ENCODE results near the gene GGN.
"Not testable (repeated sequence)": the region's sequence is repeated elsewhere in the genome, so short reads cannot be mapped to it uniquely, and the experiment has no call there.

The GGN gene, protein sequence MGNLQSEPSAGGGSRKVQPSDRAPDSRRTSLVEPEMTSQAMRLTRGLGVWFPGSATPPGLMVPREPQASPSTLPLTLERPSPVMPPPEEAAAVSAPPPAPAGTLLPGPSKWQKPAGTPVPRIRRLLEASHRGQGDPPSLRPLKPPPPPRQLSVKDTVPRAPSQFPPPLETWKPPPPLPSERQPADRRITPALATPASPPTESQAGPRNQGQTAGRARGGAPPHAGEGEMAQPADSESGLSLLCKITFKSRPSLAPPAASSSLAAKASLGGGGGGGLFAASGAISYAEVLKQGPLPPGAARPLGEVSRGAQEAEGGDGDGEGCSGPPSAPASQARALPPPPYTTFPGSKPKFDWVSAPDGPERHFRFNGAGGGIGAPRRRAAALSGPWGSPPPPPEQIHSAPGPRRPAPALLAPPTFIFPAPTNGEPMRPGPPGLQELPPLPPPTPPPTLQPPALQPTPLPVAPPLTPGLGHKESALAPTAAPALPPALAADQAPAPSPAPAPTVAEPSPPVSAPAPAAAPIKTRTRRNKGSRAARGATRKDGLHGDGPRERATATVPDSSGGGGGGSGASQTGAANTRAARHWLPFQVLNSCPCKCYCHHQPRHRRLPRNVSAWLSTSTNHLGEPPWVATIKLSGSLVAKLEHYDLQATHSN

DNA sequence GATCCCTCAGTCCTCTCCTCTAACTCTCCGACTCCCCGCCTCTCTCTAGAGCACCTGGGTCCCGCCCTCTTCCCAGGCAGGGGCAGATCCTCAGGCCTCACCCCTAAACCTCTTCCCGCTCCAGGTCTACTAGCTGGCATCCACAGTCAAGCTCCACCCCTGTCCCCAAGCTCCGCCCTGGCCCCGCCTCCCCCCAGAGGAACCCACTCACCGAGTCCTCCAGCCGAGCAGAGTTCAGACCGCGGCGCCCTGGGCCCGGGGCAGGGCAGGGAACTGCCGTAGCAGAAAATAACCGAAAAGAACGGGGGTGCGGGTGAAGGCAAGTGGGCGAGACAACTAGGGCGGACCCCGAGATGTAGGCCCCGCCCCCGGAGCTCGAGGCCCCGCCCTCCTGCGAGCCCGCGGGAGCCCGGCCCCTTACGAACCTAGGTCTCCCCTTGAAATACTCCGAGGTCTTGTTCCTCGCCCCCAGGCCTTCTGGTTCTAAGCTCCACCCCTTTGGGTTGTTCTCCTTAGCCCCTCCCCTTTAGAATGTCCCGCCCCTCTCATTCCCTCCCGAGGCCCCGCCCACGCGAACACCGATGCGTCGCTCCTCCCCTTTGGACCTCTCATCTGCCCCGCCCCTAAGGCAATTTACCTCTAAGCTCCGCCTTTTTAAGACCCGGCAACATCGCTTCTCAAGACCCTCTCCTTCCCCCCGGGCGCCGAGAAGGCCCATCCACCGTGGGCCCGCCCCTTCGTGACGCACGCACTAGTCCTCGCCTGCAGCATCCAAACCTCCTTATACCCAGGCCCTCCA is at the start of gene GGN:
Gene GGN (minus strand): TSS at position 485 of the 799 bp plus-strand sequence. CDS start 773 bp downstream, outside the sequence.
- peak; percentile 97 for DNase-seq (ENCODE audit: low read depth, low spot score)

DNA sequence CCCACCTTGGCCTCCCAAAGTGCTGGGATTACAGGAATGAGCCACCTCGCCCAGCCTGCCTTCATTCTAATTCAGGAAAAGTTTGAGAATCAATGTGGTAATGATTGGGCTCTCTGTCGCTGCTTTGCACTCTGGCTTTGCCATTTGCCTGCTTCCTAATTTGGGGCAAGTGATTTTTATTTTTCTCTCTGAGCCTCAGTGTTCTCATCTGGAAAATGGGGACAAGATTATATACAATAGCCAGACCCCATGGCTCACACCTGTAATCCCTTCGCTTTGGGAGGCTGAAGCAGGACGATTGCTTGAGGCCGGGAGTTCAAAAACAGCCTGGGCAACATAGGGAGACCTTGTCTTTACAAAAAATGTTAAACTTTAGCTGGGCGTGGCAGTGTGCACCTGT is 49.5 kb upstream of the GGN start:
- DNase-seq (ENCODE audit: low read depth, low spot score): no peak

DNA sequence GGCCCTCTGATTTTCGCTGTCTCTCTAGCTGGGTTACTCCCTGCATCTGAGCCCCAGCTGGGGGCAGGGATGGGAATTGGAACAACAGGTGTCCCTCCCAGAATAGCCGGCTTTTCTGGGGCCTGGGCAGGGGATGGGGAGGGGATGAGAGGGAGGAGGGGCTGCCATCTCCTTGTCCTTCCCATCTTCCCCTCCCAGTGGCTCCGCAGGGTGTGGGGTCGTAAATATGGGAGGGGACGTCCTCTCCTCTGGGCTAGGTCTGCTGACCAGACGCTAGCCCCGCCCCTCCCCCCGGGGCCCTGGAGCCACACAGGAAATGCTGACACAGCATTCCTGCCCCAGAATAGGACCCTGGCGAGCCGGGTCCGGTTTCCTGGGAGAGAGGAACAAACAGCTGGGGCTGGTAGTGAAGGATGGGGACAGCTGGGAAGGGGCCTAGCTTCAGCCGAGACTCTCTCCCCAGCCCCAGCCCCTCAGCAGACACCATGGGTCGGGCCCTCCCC is 46.8 kb upstream of the GGN start:
- no peak for DNase-seq (ENCODE audit: low read depth, low spot score)

DNA sequence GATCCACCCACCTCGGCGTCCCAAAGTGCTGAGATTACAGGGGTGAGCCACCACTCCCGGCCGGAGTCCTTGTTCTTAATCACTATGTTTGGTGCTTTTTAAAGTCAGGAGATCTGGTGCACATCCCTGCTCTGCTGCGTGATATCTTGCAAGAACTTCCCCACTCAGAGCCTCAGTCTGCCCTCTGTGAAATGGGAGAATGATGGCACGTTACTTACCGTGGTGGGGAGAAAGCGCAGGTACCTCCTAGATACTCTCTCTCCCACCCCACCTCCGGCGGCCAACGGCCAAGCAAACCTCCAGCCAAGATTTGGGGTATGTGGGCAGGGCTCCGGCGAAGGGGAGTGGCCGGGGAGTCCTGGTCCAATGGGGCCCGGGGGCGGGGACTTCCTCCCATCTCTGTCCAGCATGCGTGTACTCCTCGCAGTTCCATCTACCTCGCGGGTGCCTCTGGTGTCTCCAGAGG is 45.5 kb upstream of the GGN start, which contains the start of gene RYR1:
Gene RYR1 (plus strand): TSS at position 424 of the 466 bp plus-strand sequence. CDS start 139 bp downstream, outside the sequence.
- peak; percentile 24 for DNase-seq (ENCODE audit: low read depth, low spot score)

DNA sequence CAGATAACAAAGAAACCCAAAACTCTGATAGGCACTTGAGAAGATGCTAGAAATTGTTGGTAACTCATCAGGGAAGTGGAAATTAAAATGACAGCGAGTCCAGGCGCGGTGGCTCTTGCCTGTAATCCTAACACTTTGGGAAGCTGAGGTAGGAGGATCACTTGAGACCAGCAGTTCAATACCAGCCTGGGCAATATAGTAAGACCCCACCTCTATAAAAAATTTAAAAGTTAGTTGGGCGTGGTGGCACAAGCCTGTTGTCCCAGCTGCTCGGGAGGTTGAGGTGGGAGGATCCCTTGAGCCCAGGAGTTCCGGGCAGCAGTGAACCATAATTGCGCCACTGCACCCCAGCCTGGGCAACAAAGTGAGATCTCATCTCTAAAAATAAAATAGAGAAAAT is 43.1 kb upstream of the GGN start:
- DNase-seq (ENCODE audit: low read depth, low spot score): no peak

DNA sequence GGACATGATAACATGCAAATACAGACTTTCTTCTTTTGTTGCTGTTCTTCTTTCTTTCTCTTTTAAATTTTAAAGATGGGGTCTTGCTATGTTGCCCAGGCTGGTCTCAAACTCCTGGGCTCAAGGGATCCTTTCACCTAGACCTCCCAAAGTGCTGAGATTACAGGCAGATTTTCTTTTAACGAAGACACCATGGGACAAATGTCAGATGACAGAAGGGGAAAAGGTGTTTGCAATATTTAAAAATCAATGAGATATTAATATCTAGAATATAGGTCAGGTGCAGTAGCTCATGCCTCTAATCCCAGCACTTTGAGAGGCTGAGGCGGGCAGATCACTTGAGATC is 42.0 kb upstream of the GGN start:
- no peak for DNase-seq (ENCODE audit: low read depth, low spot score)

DNA sequence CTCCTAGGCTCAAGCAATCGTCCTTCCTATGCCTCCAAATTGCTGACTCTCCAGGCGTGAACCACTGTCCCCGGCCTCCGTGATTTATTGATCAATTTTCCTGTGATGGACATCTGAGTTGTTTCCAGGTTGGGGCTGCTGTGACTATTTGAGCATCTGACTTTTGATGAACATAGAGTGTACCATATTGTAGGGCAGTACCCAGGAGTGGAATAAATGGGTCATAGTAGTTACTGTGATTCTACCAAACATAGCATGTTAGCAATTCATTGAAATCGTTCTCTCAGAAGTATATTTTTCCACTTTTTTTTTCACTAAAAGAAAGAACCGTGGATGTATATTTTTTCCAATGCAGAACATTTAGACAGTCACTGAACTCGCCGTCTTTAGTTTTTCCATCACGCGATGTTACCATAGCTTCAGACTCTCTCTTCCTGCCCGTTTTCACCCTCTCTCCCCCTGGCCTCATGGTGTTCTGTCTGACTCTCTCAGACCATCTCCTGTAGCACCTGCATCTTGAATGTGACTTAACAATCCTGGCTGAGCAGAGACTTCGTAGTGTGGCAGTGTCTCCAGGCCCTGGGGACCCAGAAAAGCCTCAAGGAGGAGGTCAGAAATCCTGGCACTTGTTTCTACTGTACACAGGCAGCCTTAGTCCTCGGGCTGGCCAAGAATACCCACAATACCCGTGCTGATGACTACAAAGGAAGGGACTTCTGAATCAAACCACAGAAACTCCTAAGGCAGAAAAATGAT is 41.4 kb upstream of the GGN start:
- no peak for DNase-seq (ENCODE audit: low read depth, low spot score)

DNA sequence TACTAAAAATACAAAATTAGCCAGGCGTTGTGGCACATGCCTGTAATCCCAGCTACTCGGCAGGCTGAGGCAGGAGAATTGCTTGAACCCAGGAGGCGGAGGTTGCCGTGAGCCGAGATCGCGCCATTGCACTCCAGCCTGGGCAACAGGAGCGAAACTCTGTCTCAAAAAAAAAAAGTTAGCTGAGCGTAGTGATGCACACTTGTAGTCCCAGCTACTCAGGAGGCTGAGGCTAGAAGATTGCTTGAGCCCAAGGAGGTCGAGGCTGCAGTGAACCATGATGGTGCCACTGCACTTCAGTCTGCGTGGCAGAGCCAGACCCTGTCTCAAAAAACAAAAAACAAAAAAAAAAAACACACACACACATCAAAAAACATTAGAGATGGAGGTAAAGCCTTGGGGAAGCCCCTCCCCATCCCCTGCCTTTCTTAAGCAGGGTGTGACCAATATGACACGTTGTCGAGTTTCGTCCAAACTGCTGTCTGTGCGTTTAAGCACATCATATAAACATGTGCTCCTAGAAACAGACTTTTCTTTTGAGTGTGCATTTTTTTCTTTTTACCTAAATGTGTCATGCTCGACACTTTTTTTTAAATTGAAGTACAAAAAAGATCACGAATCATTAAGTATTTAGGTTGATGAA is 39.3 kb upstream of the GGN start:
- not testable (repeated sequence) for DNase-seq (ENCODE audit: low read depth, low spot score)

DNA sequence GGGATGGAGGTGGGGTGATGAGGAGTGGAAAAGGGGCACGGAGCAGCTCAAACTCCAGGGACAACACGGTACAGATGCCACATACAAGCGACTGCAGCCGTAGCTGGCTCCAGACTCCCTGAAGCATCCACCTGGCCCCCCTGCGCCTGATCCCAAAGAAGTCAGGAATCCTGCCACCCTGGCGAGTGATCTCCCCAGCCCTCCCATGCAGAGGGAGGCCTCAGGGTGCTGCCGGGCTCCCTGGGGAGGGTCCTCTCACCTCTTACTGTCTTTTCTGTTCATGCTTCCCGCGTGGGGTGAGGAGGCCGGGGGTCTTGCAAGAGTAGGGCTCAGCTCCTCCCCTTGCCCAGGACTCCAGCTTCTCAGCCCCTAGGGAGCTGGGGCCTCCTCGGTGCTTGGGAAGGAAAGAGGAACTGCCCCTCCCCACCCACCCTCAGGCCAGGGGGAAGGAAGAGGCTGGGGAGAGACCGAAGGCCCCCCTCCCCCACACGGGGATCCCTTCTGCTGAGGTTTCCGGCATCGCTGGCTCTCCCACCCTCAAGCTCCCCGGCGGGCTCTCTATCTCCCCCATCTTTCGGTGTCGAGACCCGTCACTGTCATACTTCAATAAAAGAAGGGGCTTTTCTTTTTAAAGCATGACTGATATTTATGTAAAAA is 38.1 kb upstream of the GGN start, which contains the start of gene RASGRP4:
Gene RASGRP4 (minus strand): TSS at position 410 of the 657 bp plus-strand sequence. CDS start 128 bp downstream, at position 282.
- DNase-seq (ENCODE audit: low read depth, low spot score): no peak

DNA sequence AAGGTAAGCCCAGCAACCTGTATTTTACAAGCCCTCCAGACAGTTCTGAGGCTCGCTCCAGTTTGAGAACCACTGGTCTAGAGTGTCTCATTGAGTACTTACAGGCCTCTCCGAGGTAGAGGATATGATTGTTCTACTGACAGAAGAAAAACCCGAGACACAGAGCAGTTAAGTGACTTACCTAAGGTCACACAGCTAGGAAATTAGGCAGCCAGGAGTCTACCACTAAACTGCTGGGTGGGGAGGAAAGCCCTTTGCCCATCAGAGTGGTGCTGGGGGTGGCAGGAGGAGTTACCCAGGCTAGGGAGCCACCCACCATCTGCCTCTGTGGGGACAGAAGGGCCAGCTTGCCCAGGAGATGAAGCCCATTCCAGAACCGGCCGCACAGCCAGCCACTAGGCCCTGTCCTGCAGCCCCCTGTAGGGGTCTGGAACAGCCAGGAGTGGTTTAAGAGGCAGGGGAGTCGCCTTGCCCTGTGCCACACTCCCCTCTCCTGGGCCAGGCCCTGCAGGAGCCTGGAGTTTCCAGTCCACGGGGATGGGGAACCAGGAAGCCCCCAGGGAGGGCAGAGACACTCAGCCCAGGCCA is 37.5 kb upstream of the GGN start:
- no peak for DNase-seq (ENCODE audit: low read depth, low spot score)

DNA sequence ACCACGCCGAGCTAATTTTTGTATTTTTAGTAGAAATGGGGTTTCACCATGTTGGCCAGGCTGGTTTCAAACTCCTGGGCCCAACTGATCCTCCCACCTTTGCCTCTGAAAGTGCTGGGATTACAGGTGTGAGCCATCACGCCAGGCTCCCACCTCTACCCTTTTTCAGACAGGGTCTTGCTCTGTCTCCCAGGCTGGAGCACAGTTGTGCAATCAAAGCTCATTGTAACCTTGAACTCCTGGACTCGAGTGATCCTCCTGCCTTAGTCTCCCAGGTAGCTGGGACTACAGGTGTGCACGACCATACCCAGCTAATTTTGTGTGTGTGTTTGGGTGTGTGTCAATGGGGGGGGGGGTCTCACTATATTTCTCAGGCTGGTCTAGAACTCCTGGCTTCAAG is 36.4 kb upstream of the GGN start:
- no peak for DNase-seq (ENCODE audit: low read depth, low spot score)

DNA sequence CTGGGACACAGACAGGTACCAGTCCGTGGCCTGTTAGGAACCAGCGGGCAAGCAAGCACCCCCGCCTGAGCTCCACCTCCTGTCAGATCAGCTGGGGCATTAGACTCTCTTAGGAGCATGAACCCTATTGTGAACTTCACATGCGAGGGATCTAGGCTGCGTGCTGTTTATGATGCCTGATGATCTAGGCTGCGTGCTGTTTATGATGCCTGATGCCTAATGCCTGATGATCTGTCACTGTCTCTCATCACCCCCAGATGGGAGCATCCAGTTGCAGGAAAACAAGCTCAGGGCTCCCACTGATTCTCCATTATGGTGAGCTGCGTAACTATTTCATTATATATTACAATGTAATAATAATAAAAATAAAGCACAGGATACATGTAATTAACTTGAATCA is 34.6 kb upstream of the GGN start:
- no peak for DNase-seq (ENCODE audit: low read depth, low spot score)

DNA sequence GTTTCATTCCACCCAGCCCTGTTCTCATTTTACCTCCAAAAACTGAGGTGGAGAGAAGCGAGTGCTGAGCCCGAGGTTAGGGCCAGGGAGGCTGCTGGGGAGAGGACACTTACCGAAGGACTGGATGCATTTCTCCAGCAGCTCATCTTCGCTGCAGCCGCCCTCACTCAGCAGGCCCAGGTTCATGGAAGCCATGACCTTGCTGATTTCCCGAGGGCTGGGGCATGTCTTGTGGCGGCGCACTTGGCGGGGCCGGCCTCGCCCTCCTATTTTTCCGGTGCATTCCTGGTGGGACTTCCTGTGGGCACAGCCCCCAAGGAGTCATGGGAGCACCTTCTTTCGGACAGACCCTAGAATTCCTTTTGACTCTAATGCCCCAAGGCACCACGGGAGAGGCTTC is 34.0 kb upstream of the GGN start:
- no peak for DNase-seq (ENCODE audit: low read depth, low spot score)

DNA sequence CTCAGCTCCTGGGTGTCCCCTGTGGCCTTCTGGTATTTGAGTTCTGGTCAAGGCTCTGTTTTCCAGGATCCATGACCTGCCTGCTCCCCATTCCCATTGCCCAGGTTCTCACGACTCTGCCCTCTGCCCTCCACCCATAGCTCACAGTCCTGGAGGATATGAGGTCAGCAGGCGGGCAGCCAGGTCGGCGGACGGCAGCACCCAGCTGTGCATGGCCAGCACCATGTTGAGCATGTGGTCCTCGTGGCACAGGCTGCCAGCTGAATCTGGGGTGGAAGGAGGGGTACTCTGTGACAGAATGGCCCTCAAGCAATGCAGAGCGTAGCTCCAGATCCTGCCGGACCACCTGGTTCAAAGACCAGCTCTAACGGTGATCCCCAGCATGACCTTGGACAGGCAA is 33.1 kb upstream of the GGN start:
- DNase-seq (ENCODE audit: low read depth, low spot score): no peak

DNA sequence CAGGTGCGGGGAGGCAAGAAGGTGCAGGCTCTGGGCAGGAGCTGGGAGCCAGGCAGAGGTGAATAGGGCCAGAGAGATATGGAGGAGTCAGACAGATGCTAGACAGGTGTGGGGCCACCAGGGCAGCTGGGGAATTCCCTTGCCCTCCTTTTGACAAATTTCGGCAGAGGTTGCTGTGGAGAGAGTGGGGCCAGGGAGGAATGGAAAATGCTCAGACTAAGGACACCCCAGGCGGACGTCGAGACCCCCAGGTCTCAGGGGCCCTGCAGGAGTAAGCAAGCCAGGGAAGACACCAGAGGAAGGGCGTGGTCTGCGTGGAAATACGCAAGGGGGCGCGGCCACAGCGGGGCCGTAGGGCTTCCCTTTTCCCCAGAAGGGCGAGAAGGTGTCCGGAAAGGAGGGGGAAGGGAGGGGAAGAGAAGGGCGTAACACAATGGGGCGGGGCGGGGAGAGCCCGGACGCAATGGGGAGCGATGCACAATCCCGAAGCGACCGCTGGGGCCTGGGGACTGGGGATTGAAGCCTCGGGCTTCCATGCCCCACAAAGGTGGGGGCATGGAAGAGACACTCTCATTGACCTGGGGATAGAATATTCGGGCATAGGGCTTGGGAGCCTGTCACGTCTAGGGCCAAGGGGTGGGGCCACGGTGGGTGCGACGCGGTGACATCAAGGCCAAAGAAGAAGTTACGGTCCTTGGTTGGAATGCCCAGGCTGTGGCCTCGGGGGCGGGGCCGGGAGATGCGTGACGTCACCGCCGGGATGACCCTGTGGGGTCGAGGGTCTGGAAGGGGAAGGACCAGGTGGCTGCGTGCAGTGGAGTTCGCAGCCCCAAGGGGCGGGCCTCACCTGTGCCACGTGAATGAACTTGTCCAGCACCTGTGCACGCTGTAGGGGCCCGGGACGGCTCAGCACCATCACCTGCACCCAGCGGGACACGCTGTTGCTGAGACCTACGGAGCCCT is 30.0 kb upstream of the GGN start:
- peak; percentile 19 for DNase-seq (ENCODE audit: low read depth, low spot score)

DNA sequence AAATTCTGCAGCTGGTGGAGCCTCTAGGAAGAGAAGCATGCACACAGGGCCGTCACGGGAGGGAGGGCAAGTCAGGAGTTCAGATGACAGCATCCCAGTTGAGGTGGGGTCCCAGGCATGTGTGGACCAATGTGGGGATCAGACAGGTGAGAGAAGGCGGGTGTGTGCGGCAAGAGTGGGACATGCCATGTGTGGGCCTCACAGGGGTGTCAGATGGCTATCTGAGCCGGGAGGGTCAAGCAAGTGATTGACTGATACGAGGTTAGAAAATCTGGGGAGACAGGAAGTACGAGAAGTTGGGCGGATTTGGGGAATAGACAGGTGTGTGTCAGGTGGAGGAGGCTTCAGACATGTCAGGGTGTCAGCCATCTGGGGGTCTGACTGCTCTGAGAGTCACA is 29.3 kb upstream of the GGN start:
- no peak for DNase-seq (ENCODE audit: low read depth, low spot score)

DNA sequence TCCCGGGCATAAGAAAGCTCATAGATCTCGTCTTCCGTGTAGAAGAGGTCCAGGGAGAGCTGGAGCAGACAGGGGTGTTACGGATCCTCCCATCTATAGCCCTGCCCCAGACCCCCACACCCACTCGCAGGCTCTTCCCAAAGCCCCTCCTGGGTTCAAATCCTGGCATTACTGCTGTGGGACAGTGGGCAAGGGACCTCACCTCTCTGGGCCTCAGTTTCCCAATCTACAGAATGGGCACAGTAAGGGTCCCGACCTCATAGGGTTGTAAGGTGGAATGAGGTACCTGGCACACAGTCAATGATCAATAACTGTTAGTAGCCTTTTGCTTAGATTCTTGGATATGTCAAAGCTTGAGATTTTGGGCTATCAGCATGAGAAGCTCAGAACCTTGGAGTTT is 25.6 kb upstream of the GGN start:
- no peak for DNase-seq (ENCODE audit: low read depth, low spot score)

DNA sequence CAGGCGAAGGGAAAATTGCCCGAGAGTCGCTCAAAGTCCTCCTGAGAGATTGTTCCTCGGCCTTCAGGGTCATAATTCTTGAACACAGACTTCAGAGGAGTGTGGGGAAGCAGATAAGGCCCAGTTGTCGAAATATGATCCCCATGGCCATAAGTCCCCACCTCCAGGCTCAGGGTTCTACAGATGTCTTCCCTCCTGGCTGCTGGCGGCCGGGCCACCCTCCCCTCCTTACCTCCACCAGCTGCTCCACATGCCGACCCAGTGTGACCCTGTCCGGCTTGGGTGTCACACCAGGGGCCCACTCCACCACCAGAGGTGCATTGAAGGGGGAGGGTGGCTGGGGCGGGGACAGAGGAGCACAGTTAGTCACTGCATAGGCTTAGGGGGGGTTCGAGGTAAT is 25.1 kb upstream of the GGN start:
- no peak for DNase-seq (ENCODE audit: low read depth, low spot score)

DNA sequence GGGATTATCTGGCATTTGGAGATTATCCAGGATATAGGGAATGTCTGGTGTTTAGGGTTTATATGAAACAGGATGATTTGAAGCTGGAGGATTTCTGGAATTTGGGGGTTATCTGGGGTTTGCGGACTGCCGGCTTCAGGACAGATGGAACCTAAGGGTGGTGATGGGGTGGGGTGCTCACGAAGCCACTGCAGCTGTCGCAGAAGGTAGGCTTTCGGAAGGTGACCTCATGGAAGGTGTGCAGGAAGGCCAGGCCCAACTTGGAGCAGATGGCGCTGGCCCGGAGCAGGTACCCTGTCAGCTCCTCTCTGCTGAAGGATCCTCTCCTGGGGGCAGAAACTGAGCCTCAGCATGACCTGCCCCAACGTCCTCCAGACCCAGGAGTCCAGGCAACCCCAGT is 24.7 kb upstream of the GGN start:
- DNase-seq (ENCODE audit: low read depth, low spot score): no peak
